COLO829 (cell line): ENCODE results near the gene EEF1AKMT3.

Experiments used
- DNase-seq: peaks from one replicate; pipeline ENCODE4 v3.0.0; 2012; ENCODE audit warnings: low spot score

EEF1AKMT3 gene

GRCh38 chr12:57783466-57783801 lies 11.0 kb downstream of the EEF1AKMT3 start:
- no peak for DNase-seq

DNA sequence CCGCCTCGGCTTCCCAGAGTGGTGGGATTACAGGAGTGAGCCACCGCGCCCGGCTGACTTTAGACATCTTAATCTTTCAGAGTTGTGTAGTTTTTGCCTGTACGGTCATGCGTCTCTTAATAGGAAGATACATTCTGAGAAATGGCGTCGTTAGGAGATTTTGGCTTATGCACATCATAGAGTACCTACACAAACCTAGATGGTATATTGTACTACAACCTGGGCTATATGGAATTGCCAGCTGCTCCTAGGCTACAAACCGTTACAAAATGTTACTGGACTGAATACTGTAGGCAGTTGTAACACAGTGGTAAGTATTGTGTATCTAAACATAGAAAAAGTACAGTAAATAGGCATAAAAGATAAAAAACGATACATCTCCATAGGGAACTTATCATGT lies 11.4 kb downstream of the EEF1AKMT3 start:
- no peak for DNase-seq

GRCh38 chr12:57793920-57794319 lies 21.5 kb downstream of the EEF1AKMT3 start:
- DNase-seq: peak; percentile 39

GRCh38 chr12:57795354-57795753 lies 22.9 kb downstream of the EEF1AKMT3 start:
- no peak for DNase-seq

DNA sequence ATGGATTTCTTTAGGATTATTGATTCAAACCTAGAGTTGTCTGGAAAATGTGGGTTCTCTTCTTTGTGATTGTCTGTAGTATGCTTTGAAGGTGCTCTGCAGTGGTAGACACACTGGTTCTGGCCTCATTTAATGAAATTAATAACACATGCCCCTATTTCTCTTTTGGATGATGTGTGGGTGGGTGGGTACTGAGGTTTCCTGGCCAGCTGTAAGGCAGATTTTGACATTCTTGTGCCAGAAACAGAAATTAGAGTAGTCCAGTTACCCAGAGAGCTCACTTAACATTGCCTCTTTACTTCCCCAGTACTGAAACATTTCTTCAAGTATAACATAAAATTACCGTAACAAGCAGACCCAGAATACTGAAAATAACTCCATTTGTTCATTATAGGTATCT lies 24.6 kb downstream of the EEF1AKMT3 start:
- no peak for DNase-seq

GRCh38 chr12:57797933-57798332 lies 25.5 kb downstream of the EEF1AKMT3 start:
- DNase-seq: no peak

DNA sequence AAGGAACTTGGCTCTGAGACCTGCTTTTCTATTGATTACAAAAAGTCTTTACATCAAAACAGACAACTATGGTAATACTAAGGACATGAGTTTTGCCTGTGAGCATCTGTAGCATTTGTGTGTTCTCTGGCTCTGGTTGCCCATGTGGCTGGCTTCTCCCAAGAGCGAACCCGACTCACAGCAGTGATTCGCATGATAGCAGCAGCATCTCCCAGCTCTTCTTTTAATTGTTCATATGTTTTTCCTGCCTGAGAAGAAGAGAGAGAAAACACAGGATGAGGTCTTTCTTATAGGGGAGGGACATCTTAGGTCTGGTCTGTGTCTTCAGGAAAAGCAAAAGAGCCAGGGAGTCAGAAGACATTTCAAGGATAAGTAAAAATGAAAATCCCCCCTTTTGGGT lies 28.6 kb downstream of the EEF1AKMT3 start:
- no peak for DNase-seq

DNA sequence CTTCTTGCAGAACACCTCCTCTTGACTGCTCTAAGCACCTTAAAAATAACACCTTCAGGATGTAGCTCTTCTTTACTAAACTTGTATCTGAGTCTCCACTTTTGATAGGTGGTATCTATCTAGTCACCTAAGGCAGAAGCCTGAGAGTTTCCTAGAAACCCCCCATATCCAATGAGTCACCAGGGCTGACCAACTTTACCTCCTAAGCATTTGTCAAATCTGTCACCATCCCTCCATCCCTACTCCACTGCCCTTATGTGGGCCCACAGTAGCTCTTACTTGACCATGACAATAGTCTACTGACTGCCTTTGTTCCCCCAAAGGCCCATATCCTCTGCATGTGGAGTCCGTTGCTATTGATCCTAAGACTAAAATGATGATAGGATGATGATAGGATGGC lies 30.2 kb downstream of the EEF1AKMT3 start:
- no peak for DNase-seq

DNA sequence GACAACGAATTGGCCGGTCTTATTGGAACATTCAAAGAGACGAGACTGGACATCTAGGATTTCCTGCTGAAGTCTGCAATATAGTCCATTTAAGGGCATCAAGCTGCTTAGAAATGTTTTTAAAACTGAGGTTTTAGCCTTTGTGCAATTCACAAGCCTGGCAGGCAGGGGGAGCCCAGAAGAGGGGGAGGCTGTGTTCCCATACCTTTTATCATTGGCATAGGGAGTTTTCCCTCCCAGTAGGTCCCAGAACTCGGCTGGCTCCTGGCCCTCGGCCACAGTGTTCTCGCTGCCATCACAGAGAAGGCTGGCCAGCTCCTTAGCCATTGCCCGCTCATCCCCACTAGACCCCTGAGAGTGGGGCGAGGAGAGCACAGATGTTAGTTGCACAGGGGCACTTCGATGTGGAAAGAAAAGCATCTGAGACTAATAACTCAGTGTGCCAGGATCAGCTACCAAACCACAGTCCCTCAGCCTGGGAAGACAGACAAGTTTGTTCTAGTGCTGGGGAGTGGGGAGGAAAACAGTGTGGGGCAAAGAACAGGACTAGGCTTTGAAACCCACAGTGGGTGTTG lies 31.0 kb downstream of the EEF1AKMT3 start:
- peak; percentile 59 for DNase-seq

DNA sequence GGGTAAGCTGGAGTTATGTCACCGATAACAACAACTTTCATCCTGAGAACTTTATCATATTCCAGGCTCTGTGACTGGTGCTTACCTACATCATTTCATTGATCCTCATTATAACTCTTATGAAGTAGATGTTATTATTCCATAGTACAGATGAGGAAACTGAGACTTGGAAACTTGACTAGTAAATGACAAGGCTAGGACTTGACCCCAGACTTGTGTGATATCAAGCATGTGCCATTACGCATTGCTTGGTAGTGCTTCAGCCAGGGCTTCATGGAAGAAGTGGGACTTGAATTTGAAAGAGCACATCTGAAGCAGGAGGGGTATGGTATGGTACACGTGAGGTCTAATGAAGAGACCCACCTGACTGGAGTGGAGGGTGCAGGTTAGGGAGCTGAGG lies 34.3 kb downstream of the EEF1AKMT3 start:
- no peak for DNase-seq

- DNase-seq: no peak
Measured at GRCh38 chr12:57807285-57807684, 34.9 kb downstream of the EEF1AKMT3 start.

DNA sequence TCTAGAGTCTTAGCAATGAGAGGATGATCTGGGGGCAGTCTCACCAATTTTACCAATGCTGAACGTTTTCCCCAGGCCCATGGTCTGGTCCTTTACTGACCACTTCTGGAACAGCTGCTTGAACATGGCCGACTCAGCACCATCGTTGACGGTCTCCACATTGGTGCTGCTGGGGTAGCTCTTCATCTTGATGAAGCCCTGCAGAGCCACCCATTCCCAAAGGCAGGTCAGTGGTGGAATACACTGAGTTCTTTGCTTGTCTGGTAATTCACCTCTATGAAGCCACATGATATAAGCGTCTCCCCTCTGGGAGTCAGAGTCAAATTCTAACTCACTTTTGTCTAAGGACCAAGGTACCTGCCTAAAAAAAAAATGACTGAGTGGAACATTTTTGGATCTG lies 35.9 kb downstream of the EEF1AKMT3 start:
- DNase-seq: no peak

DNA sequence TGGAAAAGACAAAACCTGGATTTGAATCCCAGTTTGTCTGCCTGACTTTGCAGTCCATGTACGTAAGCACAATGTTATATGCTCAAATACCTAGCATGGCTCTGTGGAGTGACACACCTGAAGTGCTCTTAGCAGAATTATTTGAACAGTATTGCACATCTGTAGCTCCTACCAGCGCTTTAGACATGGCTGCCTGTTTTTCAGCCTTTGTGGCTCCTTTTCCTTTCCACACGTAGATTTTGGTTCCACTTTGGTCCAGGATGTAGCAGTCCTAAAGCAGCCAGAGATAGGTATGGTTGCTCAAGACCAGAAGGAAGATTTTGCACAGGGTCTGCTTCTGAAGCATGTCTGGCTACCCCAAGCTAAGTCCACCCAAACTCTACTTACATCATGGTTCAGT lies 37.0 kb downstream of the EEF1AKMT3 start:
- DNase-seq: no peak

GRCh38 chr12:57810450-57810849 lies 38.0 kb downstream of the EEF1AKMT3 start:
- no peak for DNase-seq

GRCh38 chr12:57811028-57811755 lies 38.8 kb downstream of the EEF1AKMT3 start:
- DNase-seq: no peak

DNA sequence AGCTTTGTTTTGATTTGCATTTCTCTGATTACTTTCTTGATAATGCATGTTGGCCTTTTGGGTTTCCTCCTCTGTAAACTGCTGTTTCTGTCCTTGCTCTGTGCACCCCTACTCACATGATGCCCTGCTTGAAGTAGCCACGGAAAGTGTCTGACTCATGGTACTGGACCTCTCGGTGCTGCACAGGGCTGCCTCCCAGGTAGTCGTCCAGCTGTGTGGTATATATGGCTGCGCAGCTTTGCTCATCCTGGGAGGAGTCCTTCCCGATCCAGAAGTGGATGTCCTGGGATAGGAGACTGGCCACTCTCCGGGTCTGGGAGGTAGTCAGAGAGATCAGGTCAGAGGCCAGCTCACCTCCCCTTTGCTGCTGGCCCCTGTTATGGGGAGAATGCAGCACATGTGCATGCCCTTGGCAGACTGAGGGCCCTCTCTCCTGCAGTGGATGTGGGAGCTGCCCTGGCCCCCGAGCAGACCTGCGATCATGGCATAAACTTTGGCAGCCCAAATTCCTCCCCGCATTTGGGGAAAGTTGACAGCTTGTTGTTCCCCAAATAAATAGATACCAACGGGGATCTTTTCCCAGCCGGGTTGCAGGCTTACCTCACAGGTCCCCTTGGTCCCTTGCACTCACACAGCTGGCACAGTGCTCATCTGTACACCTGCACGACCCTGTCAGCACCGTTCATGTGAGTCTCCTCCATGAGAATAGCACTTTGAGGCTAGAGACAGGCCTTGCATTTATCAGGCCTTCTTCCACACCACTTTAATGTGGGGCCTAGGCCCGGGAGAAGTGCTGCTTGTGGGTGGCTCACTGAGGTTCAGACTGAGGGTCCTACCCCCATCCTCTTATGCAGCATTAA lies 40.9 kb downstream of the EEF1AKMT3 start:
- no peak for DNase-seq

DNA sequence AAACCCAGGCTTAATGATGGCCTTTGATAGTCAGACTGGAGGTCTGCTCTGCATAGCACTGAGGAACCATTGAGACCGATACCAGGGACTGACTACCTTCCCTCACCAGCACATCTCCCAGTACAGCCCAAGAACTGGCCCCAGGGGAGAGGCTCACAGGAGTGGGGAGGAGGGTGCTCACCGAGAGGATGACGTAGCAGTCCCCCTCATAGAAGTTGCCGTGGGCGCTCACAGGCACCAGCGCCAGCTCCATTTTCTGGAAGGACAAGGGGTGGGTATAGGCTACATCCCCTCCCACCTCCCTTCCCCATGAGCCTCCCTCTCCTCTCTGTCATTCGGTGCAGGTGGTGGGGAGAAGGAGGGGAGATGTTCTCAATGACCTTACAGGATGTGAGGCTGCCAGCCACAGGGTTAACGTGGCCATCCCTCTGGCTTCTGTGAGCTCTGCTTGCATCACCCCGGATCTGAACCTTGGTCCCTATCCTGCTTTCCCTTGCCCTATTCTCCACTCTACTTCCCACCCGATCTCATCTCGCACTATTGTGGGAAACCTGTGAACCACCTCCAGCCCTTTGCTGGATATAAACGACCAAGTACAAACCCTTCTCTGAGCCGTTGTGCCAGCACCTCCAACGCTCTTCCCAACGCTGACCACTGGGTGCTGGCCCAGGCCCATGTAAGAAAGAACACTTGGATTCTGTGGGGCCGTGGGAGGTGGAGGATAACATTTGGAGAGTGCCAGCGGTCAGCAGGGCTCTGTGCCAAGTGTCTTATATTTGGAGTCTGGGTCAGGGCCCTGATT lies 41.8 kb downstream of the EEF1AKMT3 start:
- no peak for DNase-seq

- DNase-seq: no peak
Measured at GRCh38 chr12:57815177-57816000, 43.0 kb downstream of the EEF1AKMT3 start.

GRCh38 chr12:57816001-57816854 lies 43.8 kb downstream of the EEF1AKMT3 start:
- no peak for DNase-seq

DNA sequence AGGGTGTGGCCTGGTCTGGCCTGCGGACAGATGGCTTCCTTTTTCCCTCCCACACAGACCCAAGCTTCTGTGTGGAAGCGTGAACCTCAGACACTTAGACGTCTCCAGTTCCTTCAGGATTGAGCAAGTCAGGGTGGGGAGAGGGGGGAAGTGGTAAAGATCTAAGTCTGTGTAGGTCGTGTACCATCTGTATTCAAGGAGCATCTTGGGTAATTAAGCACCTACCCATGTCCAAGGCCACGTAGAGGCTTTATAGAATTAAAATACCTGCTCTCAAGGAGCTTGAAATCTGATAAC lies 44.4 kb downstream of the EEF1AKMT3 start:
- no peak for DNase-seq
